OCI-LY7 (cell line): Measurements from ENCODE around the gene CCAR1.

Experiments
- EZH2phosphoT487 ChIP-seq: fragments of 200-600 bp; sonication (generic); IDR thresholded peaks from 2 replicates; pipeline ENCODE4 v1.6.1; 2018; ENCODE audit warnings: low read depth, borderline replicate concordance, mild to moderate bottlenecking, mixed run types, antibody characterized with exemption, low read length, moderate library complexity, mixed read lengths
- TF ChIP-seq, protein P1 (sequence below): fragments of 200-600 bp; sonication (generic); conservative IDR thresholded peaks from 2 replicates; pipeline ENCODE4 v1.5.1; 2014; ENCODE audit warnings: mild to moderate bottlenecking, antibody characterized with exemption, low read length, moderate library complexity, mixed read lengths

DNA sequence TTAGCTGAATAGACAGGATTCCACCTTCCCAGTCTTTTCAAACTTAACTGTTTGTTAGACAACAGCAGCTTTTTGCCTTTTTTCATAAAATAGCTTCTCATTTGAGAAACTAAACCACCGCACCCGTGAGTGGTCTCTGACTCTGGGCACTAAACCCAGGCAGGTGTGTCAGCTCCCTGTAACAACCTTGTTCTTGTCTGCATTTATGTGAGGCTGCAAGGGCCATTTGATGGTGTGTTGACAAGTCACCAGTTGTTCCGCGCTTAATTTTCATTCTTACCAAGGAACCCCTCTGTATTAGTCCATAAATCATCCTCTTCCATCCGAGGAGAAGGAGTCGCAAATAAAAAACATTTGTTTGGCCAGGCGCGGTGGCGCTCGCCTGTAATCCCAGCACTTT lies 107.8 kb downstream of the CCAR1 start:
- TF ChIP-seq, protein P1, sequence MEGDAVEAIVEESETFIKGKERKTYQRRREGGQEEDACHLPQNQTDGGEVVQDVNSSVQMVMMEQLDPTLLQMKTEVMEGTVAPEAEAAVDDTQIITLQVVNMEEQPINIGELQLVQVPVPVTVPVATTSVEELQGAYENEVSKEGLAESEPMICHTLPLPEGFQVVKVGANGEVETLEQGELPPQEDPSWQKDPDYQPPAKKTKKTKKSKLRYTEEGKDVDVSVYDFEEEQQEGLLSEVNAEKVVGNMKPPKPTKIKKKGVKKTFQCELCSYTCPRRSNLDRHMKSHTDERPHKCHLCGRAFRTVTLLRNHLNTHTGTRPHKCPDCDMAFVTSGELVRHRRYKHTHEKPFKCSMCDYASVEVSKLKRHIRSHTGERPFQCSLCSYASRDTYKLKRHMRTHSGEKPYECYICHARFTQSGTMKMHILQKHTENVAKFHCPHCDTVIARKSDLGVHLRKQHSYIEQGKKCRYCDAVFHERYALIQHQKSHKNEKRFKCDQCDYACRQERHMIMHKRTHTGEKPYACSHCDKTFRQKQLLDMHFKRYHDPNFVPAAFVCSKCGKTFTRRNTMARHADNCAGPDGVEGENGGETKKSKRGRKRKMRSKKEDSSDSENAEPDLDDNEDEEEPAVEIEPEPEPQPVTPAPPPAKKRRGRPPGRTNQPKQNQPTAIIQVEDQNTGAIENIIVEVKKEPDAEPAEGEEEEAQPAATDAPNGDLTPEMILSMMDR: no peak
- TF ChIP-seq EZH2phosphoT487: no peak
